ENCODE measurements around the gene DAG1. TPM values are rescaled to one million over a fixed set of nuclear protein-coding genes. Genes with fewer than 3 reads are reported as not detected.

DAG1 gene
- polyA plus RNA-seq, 2 donors, result 8.6 to 18.8 TPM

- Histone ChIP-seq H3K4me1 (ENCODE audit: control insufficient read depth in 2 of 2, insufficient read depth in 2 of 2, low read length in 1 of 2) (no peaks in the 10 kb centered on the region), H3K4me3 (ENCODE audit: low read depth in 1 of 2, low read length in 2 of 2) (no peak overlapping the region), H3K27me3 (ENCODE audit: control insufficient read depth in 1 of 2, insufficient read depth in 2 of 2, low read length in 2 of 2) (no peaks in the 10 kb centered on the region), H3K27ac (ENCODE audit: low read depth in 2 of 2, low read length in 1 of 2) (no peak overlapping the region), H3K36me3 (ENCODE audit: control insufficient read depth in 2 of 2, insufficient read depth in 2 of 2, low read length in 1 of 2) (no peaks in the 10 kb centered on the region), H3K9me3 (ENCODE audit: control insufficient read depth in 2 of 2, insufficient read depth in 1 of 2, low read depth in 1 of 2, low read length in 1 of 2) (no peaks in the 10 kb centered on the region)
- 87 to 93% methylated on average over 4 of the region's 4 CpGs for WGBS, 2 donors
Observed at GRCh38 chr3:49563766-49564165, 93.7 kb downstream of the DAG1 start.

- no peaks in the 10 kb centered on the region for H3K4me1 ChIP-seq (ENCODE audit: control insufficient read depth in 2 of 2, insufficient read depth in 2 of 2, low read length in 1 of 2)
- no peaks in the 10 kb centered on the region for H3K9me3 ChIP-seq (ENCODE audit: control insufficient read depth in 2 of 2, insufficient read depth in 1 of 2, low read depth in 1 of 2, low read length in 1 of 2)
- no peaks in the 10 kb centered on the region for H3K36me3 ChIP-seq (ENCODE audit: control insufficient read depth in 2 of 2, insufficient read depth in 2 of 2, low read length in 1 of 2)
- 73 to 83% methylated on average over 2 of the region's 2 CpGs for WGBS, 2 donors
- H3K27me3 ChIP-seq (ENCODE audit: control insufficient read depth in 1 of 2, insufficient read depth in 2 of 2, low read length in 2 of 2), result no peaks in the 10 kb centered on the region
- no peak overlapping the region for H3K4me3 ChIP-seq (ENCODE audit: low read depth in 1 of 2, low read length in 2 of 2)
- H3K27ac ChIP-seq (ENCODE audit: low read depth in 2 of 2, low read length in 1 of 2), result no peak overlapping the region
Observed at GRCh38 chr3:49566312-49566711, 96.2 kb downstream of the DAG1 start.

- no peaks in the 10 kb centered on the region for H3K9me3 ChIP-seq (ENCODE audit: control insufficient read depth in 2 of 2, insufficient read depth in 1 of 2, low read depth in 1 of 2, low read length in 1 of 2)
- no peak overlapping the region for H3K27ac ChIP-seq (ENCODE audit: low read depth in 2 of 2, low read length in 1 of 2)
- no peak overlapping the region for H3K4me3 ChIP-seq (ENCODE audit: low read depth in 1 of 2, low read length in 2 of 2)
- H3K36me3 ChIP-seq (ENCODE audit: control insufficient read depth in 2 of 2, insufficient read depth in 2 of 2, low read length in 1 of 2), result no peaks in the 10 kb centered on the region
- no peaks in the 10 kb centered on the region for H3K4me1 ChIP-seq (ENCODE audit: control insufficient read depth in 2 of 2, insufficient read depth in 2 of 2, low read length in 1 of 2)
- 23 to 55% methylated on average over 2 of the region's 2 CpGs for whole genome bisulfite sequencing, 2 donors
- no peaks in the 10 kb centered on the region for H3K27me3 ChIP-seq (ENCODE audit: control insufficient read depth in 1 of 2, insufficient read depth in 2 of 2, low read length in 2 of 2)
Observed at GRCh38 chr3:49567406-49567805, 97.3 kb downstream of the DAG1 start.

- Histone ChIP-seq H3K4me3 (ENCODE audit: low read depth in 1 of 2, low read length in 2 of 2) (no peak overlapping the region), H3K4me1 (ENCODE audit: control insufficient read depth in 2 of 2, insufficient read depth in 2 of 2, low read length in 1 of 2) (no peaks in the 10 kb centered on the region), H3K27ac (ENCODE audit: low read depth in 2 of 2, low read length in 1 of 2) (no peak overlapping the region), H3K36me3 (ENCODE audit: control insufficient read depth in 2 of 2, insufficient read depth in 2 of 2, low read length in 1 of 2) (no peaks in the 10 kb centered on the region), H3K27me3 (ENCODE audit: control insufficient read depth in 1 of 2, insufficient read depth in 2 of 2, low read length in 2 of 2) (no peaks in the 10 kb centered on the region), H3K9me3 (ENCODE audit: control insufficient read depth in 2 of 2, insufficient read depth in 1 of 2, low read depth in 1 of 2, low read length in 1 of 2) (no peaks in the 10 kb centered on the region)
Observed at GRCh38 chr3:49568965-49569364, 98.9 kb downstream of the DAG1 start.

- Histone ChIP-seq H3K9me3 (ENCODE audit: control insufficient read depth in 2 of 2, insufficient read depth in 1 of 2, low read depth in 1 of 2, low read length in 1 of 2) (no peaks in the 10 kb centered on the region), H3K4me3 (ENCODE audit: low read depth in 1 of 2, low read length in 2 of 2) (no peak overlapping the region), H3K27me3 (ENCODE audit: control insufficient read depth in 1 of 2, insufficient read depth in 2 of 2, low read length in 2 of 2) (no peaks in the 10 kb centered on the region), H3K27ac (ENCODE audit: low read depth in 2 of 2, low read length in 1 of 2) (no peak overlapping the region), H3K36me3 (ENCODE audit: control insufficient read depth in 2 of 2, insufficient read depth in 2 of 2, low read length in 1 of 2) (no peaks in the 10 kb centered on the region), H3K4me1 (ENCODE audit: control insufficient read depth in 2 of 2, insufficient read depth in 2 of 2, low read length in 1 of 2) (no peaks in the 10 kb centered on the region)
- WGBS, 2 donors, result 66 to 69% methylated on average over 6 of the region's 6 CpGs
Observed at GRCh38 chr3:49570028-49570654, 100.1 kb downstream of the DAG1 start.

GRCh38 chr3:49582177-49582576, 112.1 kb downstream of the DAG1 start:
- Histone ChIP-seq H3K36me3 (ENCODE audit: control insufficient read depth in 2 of 2, insufficient read depth in 2 of 2, low read length in 1 of 2) (no peaks in the 10 kb centered on the region), H3K9me3 (ENCODE audit: control insufficient read depth in 2 of 2, insufficient read depth in 1 of 2, low read depth in 1 of 2, low read length in 1 of 2) (no peaks in the 10 kb centered on the region), H3K4me1 (ENCODE audit: control insufficient read depth in 2 of 2, insufficient read depth in 2 of 2, low read length in 1 of 2) (no peaks in the 10 kb centered on the region), H3K4me3 (ENCODE audit: low read depth in 1 of 2, low read length in 2 of 2) (no peak overlapping the region), H3K27ac (ENCODE audit: low read depth in 2 of 2, low read length in 1 of 2) (no peak overlapping the region), H3K27me3 (ENCODE audit: control insufficient read depth in 1 of 2, insufficient read depth in 2 of 2, low read length in 2 of 2) (no peaks in the 10 kb centered on the region)

Other genes starting within 250 kb of the DAG1 start
- 1 to 10 TPM; 4.2 to 6.6 TPM for gene C3orf62, start 193.0 kb upstream of the DAG1 start, polyA plus RNA-seq
- 10 to 100 TPM; 24.7 to 28.5 TPM for gene USP4, start 130.2 kb upstream of the DAG1 start, polyA plus RNA-seq
- gene GPX1, start 111.9 kb upstream of the DAG1 start, polyA plus RNA-seq, result 100 to 1,000 TPM; 245 to 383 TPM
- gene RHOA, start 58.3 kb upstream of the DAG1 start, polyA plus RNA-seq, result 100 to 1,000 TPM; 162 to 244 TPM
- gene TCTA, start 57.8 kb upstream of the DAG1 start, polyA plus RNA-seq, result 10 to 100 TPM; 11.3 to 14.5 TPM
- 10 to 100 TPM in 1 of 2 donors, 1 to 10 TPM in 1; 3.4 to 14.2 TPM for gene AMT, start 47.8 kb upstream of the DAG1 start, polyA plus RNA-seq
- gene NICN1, start 40.9 kb upstream of the DAG1 start, polyA plus RNA-seq, result 1 to 10 TPM; 5.0 to 7.0 TPM
- gene BSN, start 84.2 kb downstream of the DAG1 start, polyA plus RNA-seq, result under 1 TPM; 0.01 to 0.08 TPM
- gene APEH, start 204.1 kb downstream of the DAG1 start, polyA plus RNA-seq, result 10 to 100 TPM; 21.0 to 53.0 TPM
- 10 to 100 TPM; 11.2 to 30.0 TPM for gene MST1, start 219.2 kb downstream of the DAG1 start, polyA plus RNA-seq
- gene RNF123, start 219.3 kb downstream of the DAG1 start, polyA plus RNA-seq, result 10 to 100 TPM; 14.7 to 16.9 TPM
- 1 to 10 TPM in 1 of 2 donors, under 1 TPM in 1; 1.00 to 1.4 TPM for gene AMIGO3, start 249.4 kb downstream of the DAG1 start, polyA plus RNA-seq